HepG2 (cell line): Measurements from ENCODE around the gene SERHL2. TPM values are rescaled to one million over a fixed set of nuclear protein-coding genes. Genes with fewer than 3 reads are reported as not detected.

ENCODE experiments used
- ARID2 ChIP-seq: sonication (generic); formaldehyde crosslinking; IDR thresholded peaks from 2 replicates; pipeline ENCODE4 v1.8.1; 2022; ENCODE audit warnings: mild to moderate bottlenecking, missing genetic modification reagents, borderline replicate concordance
- CHD2 ChIP-seq: IDR thresholded peaks from 2 replicates; pipeline ENCODE4 v1.6.1; 2011; ENCODE audit warnings: low read depth, low read length, improper control_type of control experiment
- SP1 ChIP-seq, 2 experiments: fragments of 450-650 bp in 1 of 2; sonication (generic) in 1 of 2; formaldehyde crosslinking in 1 of 2; IDR thresholded peaks; 2 replicates each; pipeline versions ENCODE4 v1.4.0 to v1.6.1; 2016 to 2020; ENCODE audit warnings: missing genetic modification reagents in 1 of 2
- ZBTB40 ChIP-seq, 2 experiments: fragments of 450-650 bp in 1 of 2; sonication (generic) in 1 of 2; formaldehyde crosslinking in 1 of 2; IDR thresholded peaks; 2 replicates each; pipeline versions ENCODE4 v1.6.1 to v1.8.0; 2016 to 2022; ENCODE audit warnings: antibody characterized with exemption in 1 of 2, mild to moderate bottlenecking in 1 of 2, missing genetic modification reagents in 1 of 2
- ZNF142 ChIP-seq: sonication (generic); formaldehyde crosslinking; IDR thresholded peaks from 2 replicates; pipeline ENCODE4 v1.4.0; 2020; ENCODE audit warnings: missing genetic modification reagents
- ZNF143 ChIP-seq: sonication (generic); formaldehyde crosslinking; IDR thresholded peaks from 2 replicates; pipeline ENCODE4 v1.4.0; 2020; ENCODE audit warnings: missing genetic modification reagents
- ZNF333 ChIP-seq: sonication (generic); formaldehyde crosslinking; IDR thresholded peaks from 2 replicates; pipeline ENCODE4 v1.4.0; 2020; ENCODE audit warnings: mild to moderate bottlenecking, missing genetic modification reagents, borderline replicate concordance
- ZNF563 ChIP-seq: sonication (generic); formaldehyde crosslinking; IDR thresholded peaks from 2 replicates; pipeline ENCODE4 v1.8.0; 2022; ENCODE audit warnings: mild to moderate bottlenecking, moderate library complexity, missing genetic modification reagents
- ZNF619 ChIP-seq: sonication (generic); formaldehyde crosslinking; IDR thresholded peaks from 2 replicates; pipeline ENCODE4 v1.4.0; 2020; ENCODE audit warnings: mild to moderate bottlenecking, missing genetic modification reagents
- polyA plus RNA-seq, 8 experiments: library from polyadenylated mRNA; depleted of rRNA in 3 of 8; stranded (reverse) in 7 of 8; unstranded in 1 of 8; fragments of >200 nt; fragmentation: Illumina TruSeq in 4 of 8; extraction: Trizol in 4 of 8; gene quantifications; 2 replicates each; pipeline versions ENCODE4 v1.2.1 to v1.2.3, GENCODE V29; 2011 to 2016; ENCODE audit warnings: low read depth in 4 of 8, missing spikeins in 1 of 8, mixed read lengths in 1 of 8; ENCODE audit not compliant: insufficient read depth in 1 of 8
- total RNA-seq, 5 experiments: library from RNA; depleted of rRNA; stranded (reverse); fragments of >200 nt; fragmentation: Illumina TruSeq; extraction: Trizol; gene quantifications; 2 replicates each; pipeline ENCODE4 v1.2.3, GENCODE V29; 2016; ENCODE audit warnings: low read depth in 1 of 5

SERHL2 gene
- total and polyA plus RNA-seq, 2 of the 13 experiments (the other 11 are each of a cell fraction or from before 2014, with no cell fraction given) = 1.0 to 1.8 TPM

- TF ChIP-seq ZBTB40 (IDR thresholded peaks at IDR 0.05) (peak; percentile 81), ZBTB40 (CRISPR knock-in tag; IDR thresholded peaks at IDR 0.05) (no peak), CHD2 (peak; percentile 98), ZNF142 (CRISPR knock-in tag) (peak; percentile 2; the same call in 1 of the 2 replicates), SP1 (IDR thresholded peaks at IDR 0.05) (peak; percentile 84; the same call in 1 of the 2 replicates), SP1 (CRISPR knock-in tag; IDR thresholded peaks at IDR 0.05) (peak; percentile 93), ZNF143 (CRISPR knock-in tag) (peak; percentile 95), ARID2 (CRISPR knock-in tag) (no peak), ZNF333 (CRISPR knock-in tag) (peak; percentile 6; the same call in 1 of the 2 replicates), ZNF563 (peak; percentile 65; the same call in 1 of the 2 replicates), ZNF619 (peak; percentile 28; the same call in 1 of the 2 replicates)
Measured at GRCh38 chr22:42614312-42615091, 60.7 kb downstream of the SERHL2 start, which contains the start of gene POLDIP3 (continued).
